RWPE2 (cell line): ENCODE data around the gene KRTAP5-4.
"Not testable (repeated sequence)": the region's sequence is repeated elsewhere in the genome, so short reads cannot be mapped to it uniquely, and the experiment has no call there.

ENCODE experiments used
- ATAC-seq: fragments of 200-7000 bp; cut with Tn5 transposase; 3 replicates; pipeline ENCODE4 v1.9.1; 2021; ENCODE audit warnings: low read depth
- DNase-seq: peaks from one replicate; pipeline ENCODE4 v3.0.0-alpha.2; 2020; ENCODE audit warnings: low spot score
- H3K27ac ChIP-seq: fragments of 450-650 bp; 2 replicates; pipeline ENCODE4 v1.5.1; 2017; ENCODE audit warnings: mild to moderate bottlenecking; ENCODE audit not compliant: poor library complexity, severe bottlenecking
- H3K27me3 ChIP-seq: fragments of 250-450 bp; sonication (Bioruptor Pico); 2 replicates; pipeline ENCODE4 v1.5.1; 2021; ENCODE audit warnings: mild to moderate bottlenecking, moderate library complexity; ENCODE audit not compliant: insufficient read depth, poor library complexity, severe bottlenecking
- H3K36me3 ChIP-seq: fragments of 250-450 bp; sonication (Bioruptor Pico); 2 replicates; pipeline ENCODE4 v1.5.1; 2020; ENCODE audit warnings: low read depth, mild to moderate bottlenecking, moderate library complexity
- H3K4me1 ChIP-seq: fragments of 250-450 bp; sonication (Bioruptor Pico); 2 replicates; pipeline ENCODE4 v1.5.1; 2021; ENCODE audit warnings: mild to moderate bottlenecking, moderate library complexity; ENCODE audit not compliant: insufficient read depth, poor library complexity, severe bottlenecking
- H3K4me3 ChIP-seq: fragments of 250-450 bp; sonication (Bioruptor Pico); 2 replicates; pipeline ENCODE4 v1.5.1; 2021; ENCODE audit warnings: mild to moderate bottlenecking, moderate library complexity; ENCODE audit not compliant: severe bottlenecking
- H3K9me3 ChIP-seq: fragments of 250-450 bp; sonication (Bioruptor Pico); 2 replicates; pipeline ENCODE4 v1.5.1; 2021; ENCODE audit warnings: mild to moderate bottlenecking, moderate library complexity; ENCODE audit not compliant: severe bottlenecking
- TF ChIP-seq, protein P1 (sequence below): fragments of 450-650 bp; IDR thresholded peaks from one replicate; pipeline ENCODE4 v1.5.1; 2017; ENCODE audit warnings: mild to moderate bottlenecking, moderate library complexity; ENCODE audit not compliant: poor library complexity, severe bottlenecking

The KRTAP5-4 gene

DNA sequence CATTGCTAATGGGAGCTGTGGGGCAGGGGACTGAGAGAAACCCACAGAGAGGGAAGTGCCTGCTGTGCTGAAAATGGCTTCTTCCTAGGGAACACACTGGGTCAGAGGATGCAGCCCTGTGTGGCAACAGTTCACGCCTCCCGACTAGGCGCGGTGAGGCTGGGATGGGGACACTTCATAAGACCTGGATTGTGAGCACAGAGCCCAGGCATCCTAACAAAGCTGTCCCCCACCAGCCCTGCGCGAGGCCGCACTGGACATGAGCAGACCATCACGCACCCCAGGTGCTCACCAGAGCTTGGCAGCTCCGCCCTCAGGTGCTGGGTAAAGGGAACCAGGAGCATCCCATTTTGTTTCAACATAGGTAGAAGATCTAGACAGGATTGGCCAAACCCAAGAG, 1.8 kb upstream of the KRTAP5-4 start:
- Histone ChIP-seq H3K4me3 (no peak overlapping the region), H3K9me3 (no peaks in the 10 kb centered on the region), H3K27me3 (peaks cover 19% of the 10 kb centered on the region), H3K36me3 (no peaks in the 10 kb centered on the region), H3K27ac (no peak overlapping the region), H3K4me1 (no peaks in the 10 kb centered on the region)
- no peak for DNase-seq
- no peak for ATAC-seq
- TF ChIP-seq, protein P1, sequence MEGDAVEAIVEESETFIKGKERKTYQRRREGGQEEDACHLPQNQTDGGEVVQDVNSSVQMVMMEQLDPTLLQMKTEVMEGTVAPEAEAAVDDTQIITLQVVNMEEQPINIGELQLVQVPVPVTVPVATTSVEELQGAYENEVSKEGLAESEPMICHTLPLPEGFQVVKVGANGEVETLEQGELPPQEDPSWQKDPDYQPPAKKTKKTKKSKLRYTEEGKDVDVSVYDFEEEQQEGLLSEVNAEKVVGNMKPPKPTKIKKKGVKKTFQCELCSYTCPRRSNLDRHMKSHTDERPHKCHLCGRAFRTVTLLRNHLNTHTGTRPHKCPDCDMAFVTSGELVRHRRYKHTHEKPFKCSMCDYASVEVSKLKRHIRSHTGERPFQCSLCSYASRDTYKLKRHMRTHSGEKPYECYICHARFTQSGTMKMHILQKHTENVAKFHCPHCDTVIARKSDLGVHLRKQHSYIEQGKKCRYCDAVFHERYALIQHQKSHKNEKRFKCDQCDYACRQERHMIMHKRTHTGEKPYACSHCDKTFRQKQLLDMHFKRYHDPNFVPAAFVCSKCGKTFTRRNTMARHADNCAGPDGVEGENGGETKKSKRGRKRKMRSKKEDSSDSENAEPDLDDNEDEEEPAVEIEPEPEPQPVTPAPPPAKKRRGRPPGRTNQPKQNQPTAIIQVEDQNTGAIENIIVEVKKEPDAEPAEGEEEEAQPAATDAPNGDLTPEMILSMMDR = no peak

DNA sequence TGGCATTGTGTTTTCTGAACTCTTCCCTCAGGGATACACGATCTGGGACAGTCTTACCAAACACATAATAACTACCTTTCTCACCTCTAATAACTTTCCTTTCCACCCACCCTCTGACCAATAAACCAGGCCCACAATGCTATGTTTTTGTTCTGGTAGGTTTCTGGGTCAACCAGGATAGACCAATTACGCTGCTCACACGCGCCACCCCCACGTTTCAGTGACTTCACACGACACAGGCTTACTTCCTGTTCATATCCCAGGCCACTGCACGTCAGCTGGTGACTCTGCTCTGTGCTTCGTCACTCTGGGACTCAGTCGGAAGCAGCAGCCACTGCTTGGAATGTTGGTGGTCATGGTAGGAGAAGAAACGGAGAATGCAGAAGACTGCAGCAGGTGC, 2.5 kb downstream of the KRTAP5-4 start:
- TF ChIP-seq, protein P1 = no peak

DNA sequence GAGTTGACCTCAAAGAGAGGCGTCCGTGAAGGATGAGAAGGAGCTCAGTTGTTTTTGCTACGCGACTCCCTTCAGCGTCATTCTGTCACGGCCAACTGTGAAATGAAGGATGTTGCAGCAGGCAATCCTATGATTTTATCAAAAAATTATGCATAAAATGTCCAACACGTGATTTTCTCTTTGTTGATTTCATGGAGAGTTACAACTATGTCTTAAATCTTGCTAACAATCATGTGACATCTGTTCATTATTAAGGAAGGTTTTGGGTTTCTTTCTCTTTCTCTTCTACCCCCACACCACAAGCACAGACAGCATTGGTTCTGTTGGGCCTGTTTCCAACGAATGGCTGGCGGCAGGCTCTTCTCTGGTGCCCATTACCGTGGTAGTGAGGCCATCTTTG, 3.7 kb downstream of the KRTAP5-4 start:
- TF ChIP-seq, protein P1 = no peak
- Histone ChIP-seq H3K4me1 (no peaks in the 10 kb centered on the region), H3K27me3 (peaks cover 3% of the 10 kb centered on the region), H3K4me3 (no peak overlapping the region), H3K27ac (no peak overlapping the region), H3K36me3 (no peaks in the 10 kb centered on the region), H3K9me3 (no peaks in the 10 kb centered on the region)
- no peak for DNase-seq
- no peak for ATAC-seq

More for the DNA sequence above, 2.5 kb downstream of the KRTAP5-4 start:
- H3K4me3 ChIP-seq = no peak overlapping the region
- peaks cover 3% of the 10 kb centered on the region for H3K27me3 ChIP-seq
- H3K27ac ChIP-seq = no peak overlapping the region
- H3K4me1 ChIP-seq = no peaks in the 10 kb centered on the region
- DNase-seq (no peak), ATAC-seq (no peak)
- no peaks in the 10 kb centered on the region for H3K9me3 ChIP-seq
- no peaks in the 10 kb centered on the region for H3K36me3 ChIP-seq

DNA sequence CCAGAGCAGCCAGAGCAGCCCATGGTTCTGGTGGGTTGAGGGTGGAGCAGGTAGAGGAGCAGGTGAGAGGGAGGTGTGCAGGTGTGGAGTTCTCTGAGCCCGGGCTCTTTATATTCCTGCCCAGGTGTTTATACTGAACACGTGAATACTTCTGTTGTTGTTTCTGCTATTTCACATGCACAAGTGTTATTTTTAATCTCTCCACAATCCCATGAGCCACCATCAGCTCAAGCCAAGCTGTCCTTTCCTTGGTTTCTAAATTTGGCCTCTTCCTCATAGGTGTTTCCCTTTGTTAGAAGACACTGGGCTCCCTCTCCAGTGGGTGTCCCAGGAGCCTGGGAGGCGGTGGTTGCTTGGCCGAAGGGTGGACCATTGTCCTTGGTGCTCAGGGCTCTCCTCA, 13.6 kb downstream of the KRTAP5-4 start, which contains the start of gene KRTAP5-3:
KRTAP5-3 (minus strand) TSS at position 101 of the 400 bp plus-strand sequence; CDS start at position 23, 78 bp downstream.
- Histone ChIP-seq H3K36me3 (no peaks in the 10 kb centered on the region), H3K4me1 (no peaks in the 10 kb centered on the region), H3K4me3 (no peak within 1 kb of the TSS), H3K27ac (no peak within 1 kb of the TSS), H3K27me3 (no peaks in the 10 kb centered on the region), H3K9me3 (no peaks in the 10 kb centered on the region)
- TF ChIP-seq, protein P1 = no peak
- DNase-seq = no peak
- ATAC-seq = no peak

DNA sequence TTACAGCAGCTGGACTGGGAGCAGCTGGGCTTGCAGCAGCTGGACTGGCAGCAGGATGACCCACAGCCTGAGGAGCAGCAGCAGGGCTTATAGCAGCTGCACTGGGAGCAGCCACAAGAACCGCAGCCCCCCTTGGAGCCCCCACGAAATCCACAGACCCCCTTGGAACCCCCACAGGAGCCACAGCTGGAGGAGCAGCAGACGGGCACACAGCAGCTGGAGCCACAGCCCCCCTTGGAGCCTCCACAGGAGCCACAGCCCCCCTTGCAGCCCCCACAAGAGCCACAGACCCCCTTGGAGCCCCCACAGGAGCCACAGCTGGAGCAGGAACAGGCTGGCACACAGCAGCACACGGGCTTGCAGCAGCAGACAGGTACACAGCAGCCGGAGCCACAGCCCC, 14.0 kb downstream of the KRTAP5-4 start:
- not testable (repeated sequence) for H3K27me3 ChIP-seq, H3K9me3 ChIP-seq, H3K36me3 ChIP-seq, H3K4me1 ChIP-seq, H3K4me3 ChIP-seq, DNase-seq, H3K27ac ChIP-seq, ATAC-seq

DNA sequence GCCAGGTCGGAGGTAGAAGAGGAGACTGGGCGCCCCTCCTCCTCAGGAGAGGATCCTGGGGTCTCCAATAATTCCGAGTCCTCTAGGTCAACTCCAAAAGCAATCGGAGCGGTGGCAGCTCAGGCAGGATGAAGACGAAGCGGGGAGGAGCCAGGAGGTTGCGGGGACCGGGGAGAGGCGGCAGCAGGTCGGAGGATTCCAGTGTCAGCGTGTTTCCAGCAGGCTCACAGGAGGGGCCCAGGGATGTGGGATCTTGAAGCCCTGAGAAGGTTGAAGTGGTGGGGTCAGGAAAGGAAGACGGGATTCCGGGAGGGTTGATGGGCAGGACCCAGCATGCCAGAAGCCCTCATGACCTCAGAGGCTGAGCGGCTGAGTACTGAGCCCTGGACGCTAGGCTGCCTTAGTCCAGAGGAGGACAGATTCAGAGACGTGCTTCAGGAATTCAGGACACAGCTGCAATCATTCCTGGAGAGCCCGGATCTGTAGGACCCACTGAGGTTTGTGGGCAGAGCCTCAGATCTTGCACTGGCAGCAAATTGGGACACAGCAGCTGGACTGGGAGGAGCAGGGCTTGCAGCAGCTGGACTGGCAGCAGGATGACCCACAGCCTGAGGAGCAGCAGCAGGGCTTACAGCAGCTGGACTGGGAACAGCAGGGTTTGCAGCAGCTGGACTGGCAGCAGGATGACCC, 14.6 kb downstream of the KRTAP5-4 start:
- not testable (repeated sequence) for H3K36me3 ChIP-seq, H3K4me3 ChIP-seq, H3K27ac ChIP-seq, H3K27me3 ChIP-seq, H3K4me1 ChIP-seq, DNase-seq, H3K9me3 ChIP-seq
- ATAC-seq = peak; percentile 61; the same call in 2 of the 3 replicates

DNA sequence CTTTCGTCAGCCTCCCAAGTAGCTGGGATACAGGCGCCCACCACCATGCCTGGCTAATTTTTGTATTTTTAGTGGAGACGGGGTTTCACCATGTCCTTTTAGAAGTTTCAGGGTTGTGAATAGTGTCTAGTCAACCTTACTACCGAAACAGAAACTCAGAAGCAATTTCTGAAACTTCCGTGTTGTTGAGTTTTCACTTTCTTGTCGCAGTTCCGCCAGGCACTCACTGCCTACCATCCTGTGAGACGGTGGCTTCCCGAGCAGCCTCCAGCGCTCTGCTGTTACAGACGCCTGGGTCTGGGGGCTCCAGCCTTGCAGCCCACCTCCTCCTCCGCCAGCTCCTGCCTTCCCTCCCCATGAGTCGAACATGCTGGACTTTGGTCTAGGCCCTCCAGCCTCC, 16.0 kb downstream of the KRTAP5-4 start:
- not testable (repeated sequence) for DNase-seq

More for the DNA sequence above, 16.0 kb downstream of the KRTAP5-4 start:
- H3K27me3 ChIP-seq, ATAC-seq, H3K4me1 ChIP-seq, H3K36me3 ChIP-seq, H3K4me3 ChIP-seq, H3K9me3 ChIP-seq, H3K27ac ChIP-seq: not testable (repeated sequence)
